OCI-LY7 (cell line): ENCODE data around the gene CERK. TPM values are rescaled to one million over a fixed set of nuclear protein-coding genes. Genes with fewer than 3 reads are reported as not detected.
A peak's percentile ranks its signal among the peaks of the same experiment; 100 is the strongest.

Source experiments
- BruUV-seq: library from RNA; stranded (reverse); fragments of 400-500 nt; replicated peaks from 2 replicates; lab custom pipeline; 2021; lab: Mats Ljungman, UMichigan
- CTCF ChIA-PET: fragments of 300-600 bp; sonication (Branson Sonifier 250); formaldehyde crosslinking; loops from one replicate; lab custom pipeline; 2022; ENCODE audit warnings: antibody characterized with exemption; ENCODE audit not compliant: unreplicated experiment; lab: Charles Lee
- POLR2A ChIA-PET: fragments of 300-600 bp; sonication (Branson Sonifier 250); formaldehyde crosslinking; loops from one replicate; lab custom pipeline; 2022; ENCODE audit warnings: antibody characterized with exemption; lab: Charles Lee
- DNase-seq: peaks from one replicate; pipeline ENCODE4 v3.0.0-alpha.2; 2015; ENCODE audit warnings: low spot score
- H2AFZ ChIP-seq: fragments of 200-600 bp; sonication (generic), shearing (Covaris generic); 2 replicates; pipeline ENCODE4 v1.6.1; 2014; ENCODE audit warnings: mild to moderate bottlenecking, antibody characterized with exemption, low read length, moderate library complexity
- H3K27ac ChIP-seq: fragments of 200-600 bp; sonication (generic); 2 replicates; pipeline ENCODE4 v1.5.1; 2014; ENCODE audit warnings: mixed run types, low read depth, mild to moderate bottlenecking, moderate library complexity, low read length, inconsistent platforms; ENCODE audit not compliant: poor library complexity, severe bottlenecking
- H3K36me3 ChIP-seq: fragments of 200-600 bp; sonication (generic); 2 replicates; pipeline ENCODE4 v1.6.1; 2014; ENCODE audit warnings: mild to moderate bottlenecking, antibody characterized with exemption, low read length, moderate library complexity, mixed read lengths; ENCODE audit not compliant: insufficient read depth
- H3K4me1 ChIP-seq: fragments of 200-600 bp; sonication (generic); 2 replicates; pipeline ENCODE4 v1.5.1; 2014; ENCODE audit warnings: mild to moderate bottlenecking, low read length; ENCODE audit not compliant: insufficient read depth, poor library complexity, severe bottlenecking
- H3K4me2 ChIP-seq: fragments of 200-600 bp; sonication (generic); 2 replicates; pipeline ENCODE4 v1.6.1; 2014; ENCODE audit warnings: mild to moderate bottlenecking, low read length
- H3K4me3 ChIP-seq: fragments of 200-600 bp; sonication (generic); 2 replicates; pipeline ENCODE4 v1.5.1; 2014; ENCODE audit warnings: mild to moderate bottlenecking, low read depth, low read length; ENCODE audit not compliant: poor library complexity, severe bottlenecking
- H3K79me2 ChIP-seq: fragments of 200-600 bp; sonication (generic); 2 replicates; pipeline ENCODE4 v1.6.1; 2016; ENCODE audit warnings: low read depth, mild to moderate bottlenecking, low read length, moderate library complexity, mixed read lengths; ENCODE audit not compliant: insufficient read depth
- H3K9me2 ChIP-seq: fragments of 200-600 bp; sonication (generic); 2 replicates; pipeline ENCODE4 v1.6.1; 2016; ENCODE audit warnings: mild to moderate bottlenecking, low read length, mixed read lengths; ENCODE audit not compliant: insufficient read depth
- H3K9me3 ChIP-seq: fragments of 200-600 bp; sonication (generic); 2 replicates; pipeline ENCODE4 v1.6.1; 2014; ENCODE audit warnings: mild to moderate bottlenecking, mixed run types, low read length, mixed read lengths
- H4K20me1 ChIP-seq: fragments of 200-600 bp; sonication (generic); 2 replicates; pipeline ENCODE4 v1.6.1; 2014; ENCODE audit warnings: mild to moderate bottlenecking, antibody characterized with exemption, low read length, moderate library complexity, mixed read lengths; ENCODE audit not compliant: insufficient read depth
- EZH2phosphoT487 ChIP-seq: fragments of 200-600 bp; sonication (generic); IDR thresholded peaks from 2 replicates; pipeline ENCODE4 v1.6.1; 2018; ENCODE audit warnings: low read depth, borderline replicate concordance, mild to moderate bottlenecking, mixed run types, antibody characterized with exemption, low read length, moderate library complexity, mixed read lengths
- intact Hi-C: fragments of 100-400 bp; cut with micrococcal nuclease; formaldehyde crosslinking; loops from one replicate; pipeline ENCODE4 v1.10.0; 2022; ENCODE audit not compliant: unreplicated experiment
- total RNA-seq, 2 experiments: library from RNA; depleted of rRNA in 1 of 2; stranded (reverse); fragments of >200 nt in 1 of 2; shearing (Covaris generic) in 1 of 2; gene quantifications; 2 replicates each; pipeline ENCODE4 v1.2.3, GENCODE V29; 2014 to 2022
- TF ChIP-seq, protein P1 (sequence below): fragments of 200-600 bp; sonication (generic); conservative IDR thresholded peaks from 2 replicates; pipeline ENCODE4 v1.5.1; 2014; ENCODE audit warnings: mild to moderate bottlenecking, antibody characterized with exemption, low read length, moderate library complexity, mixed read lengths

CERK gene
- total RNA-seq, 2 experiments from 2014 or later = 36.6 to 48.1 TPM

DNA sequence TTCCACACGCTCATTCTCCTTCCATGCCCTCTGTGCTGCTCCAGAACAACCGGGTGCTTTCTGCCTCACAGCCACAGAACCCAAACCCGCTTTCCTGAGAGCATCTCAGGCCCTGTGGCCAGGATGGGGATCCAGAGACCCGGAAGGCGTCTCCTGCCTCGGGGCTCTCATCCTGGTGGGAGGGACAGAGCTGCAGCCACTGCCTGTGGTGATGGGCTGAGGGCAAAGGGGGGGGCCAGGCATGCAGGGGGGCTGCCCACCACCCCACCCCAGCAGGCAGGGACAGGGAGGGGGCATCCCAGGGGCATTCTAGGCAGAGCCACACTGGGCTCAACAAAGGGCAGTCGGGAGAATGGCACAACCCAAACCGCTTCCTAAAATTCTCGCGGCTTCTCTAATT is 41.4 kb downstream of the CERK start:
- no peaks in the 10 kb centered on the region for H3K4me1 ChIP-seq
- H3K27ac ChIP-seq = no peak overlapping the region
- no peak overlapping the region for H2AFZ ChIP-seq
- H3K9me2 ChIP-seq = no peaks in the 10 kb centered on the region
- peaks cover 42% of the 10 kb centered on the region; the same call in 1 of the 2 replicates for H3K36me3 ChIP-seq
- TSS peak; percentile 61 for BruUV-seq
- TF ChIP-seq, protein P1, sequence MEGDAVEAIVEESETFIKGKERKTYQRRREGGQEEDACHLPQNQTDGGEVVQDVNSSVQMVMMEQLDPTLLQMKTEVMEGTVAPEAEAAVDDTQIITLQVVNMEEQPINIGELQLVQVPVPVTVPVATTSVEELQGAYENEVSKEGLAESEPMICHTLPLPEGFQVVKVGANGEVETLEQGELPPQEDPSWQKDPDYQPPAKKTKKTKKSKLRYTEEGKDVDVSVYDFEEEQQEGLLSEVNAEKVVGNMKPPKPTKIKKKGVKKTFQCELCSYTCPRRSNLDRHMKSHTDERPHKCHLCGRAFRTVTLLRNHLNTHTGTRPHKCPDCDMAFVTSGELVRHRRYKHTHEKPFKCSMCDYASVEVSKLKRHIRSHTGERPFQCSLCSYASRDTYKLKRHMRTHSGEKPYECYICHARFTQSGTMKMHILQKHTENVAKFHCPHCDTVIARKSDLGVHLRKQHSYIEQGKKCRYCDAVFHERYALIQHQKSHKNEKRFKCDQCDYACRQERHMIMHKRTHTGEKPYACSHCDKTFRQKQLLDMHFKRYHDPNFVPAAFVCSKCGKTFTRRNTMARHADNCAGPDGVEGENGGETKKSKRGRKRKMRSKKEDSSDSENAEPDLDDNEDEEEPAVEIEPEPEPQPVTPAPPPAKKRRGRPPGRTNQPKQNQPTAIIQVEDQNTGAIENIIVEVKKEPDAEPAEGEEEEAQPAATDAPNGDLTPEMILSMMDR = no peak
- TF ChIP-seq EZH2phosphoT487 = no peak
- H3K9me3 ChIP-seq = no peaks in the 10 kb centered on the region
- CTCF ChIA-PET = no interaction called here
- no peak overlapping the region for H3K4me2 ChIP-seq
- no peaks in the 10 kb centered on the region for H3K79me2 ChIP-seq
- intact Hi-C loops = no loop called here
- H3K4me3 ChIP-seq = no peak overlapping the region
- H4K20me1 ChIP-seq = no peaks in the 10 kb centered on the region
- POLR2A ChIA-PET = no interaction called here
- no peak for DNase-seq

DNA sequence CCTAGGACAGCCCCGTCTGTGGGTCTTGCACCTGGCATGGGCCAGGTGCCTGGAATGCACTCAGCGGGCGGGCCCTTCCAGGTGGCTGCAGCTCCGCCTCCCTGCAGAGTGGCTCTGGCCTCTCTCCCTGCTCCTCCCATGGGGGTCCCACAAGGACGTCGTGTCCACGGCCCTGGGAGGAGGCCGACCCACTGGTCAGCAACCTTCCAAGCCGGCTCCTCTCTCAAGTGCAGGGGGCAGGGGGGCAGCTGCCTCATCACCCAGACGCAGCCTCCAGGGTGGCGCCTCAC is 41.9 kb downstream of the CERK start:
- ChIA-PET POLR2A (no interaction called here), CTCF (no interaction called here)
- Histone ChIP-seq H3K9me3 (no peaks in the 10 kb centered on the region), H3K4me1 (no peaks in the 10 kb centered on the region), H3K9me2 (no peaks in the 10 kb centered on the region), H4K20me1 (no peaks in the 10 kb centered on the region), H3K36me3 (peaks cover 41% of the 10 kb centered on the region; the same call in 1 of the 2 replicates), H3K4me2 (no peak overlapping the region), H3K4me3 (no peak overlapping the region), H3K79me2 (no peaks in the 10 kb centered on the region), H2AFZ (no peak overlapping the region), H3K27ac (no peak overlapping the region)
- no TSS peak for BruUV-seq
- DNase-seq = no peak
- TF ChIP-seq, protein P1 = no peak
- no peak for TF ChIP-seq EZH2phosphoT487
- intact Hi-C loops = no loop called here

GRCh38 chr22:46695346-46696228 is 42.5 kb downstream of the CERK start:
- no peaks in the 10 kb centered on the region for H3K9me2 ChIP-seq
- H3K36me3 ChIP-seq = peaks cover 39% of the 10 kb centered on the region; the same call in 1 of the 2 replicates
- H4K20me1 ChIP-seq = no peaks in the 10 kb centered on the region
- H3K4me3 ChIP-seq = no peak overlapping the region
- CTCF ChIA-PET = no interaction called here
- H3K27ac ChIP-seq = no peak overlapping the region
- intact Hi-C loops = no loop called here
- no peak overlapping the region for H3K4me2 ChIP-seq
- BruUV-seq = no TSS peak
- no peaks in the 10 kb centered on the region for H3K9me3 ChIP-seq
- H3K4me1 ChIP-seq = no peaks in the 10 kb centered on the region
- no peak for TF ChIP-seq EZH2phosphoT487
- TF ChIP-seq, protein P1 = no peak
- H3K79me2 ChIP-seq = no peaks in the 10 kb centered on the region
- no peak overlapping the region for H2AFZ ChIP-seq
- POLR2A ChIA-PET = no interaction called here
- DNase-seq = no peak
